Measurements from ENCODE around the gene STAMBP. TPM values are rescaled to one million over a fixed set of nuclear protein-coding genes. Genes with fewer than 3 reads are reported as not detected.

The STAMBP gene
- total and polyA plus RNA-seq, 7 donors = 40.7 to 101 (median 62.1) TPM

GRCh38 chr2:73825408-73825807 lies 3.4 kb upstream of the STAMBP start:
- intact Hi-C loops (cut with DNase I) = loop anchor here (10.0 kb wide), 5 partner anchors 99 to 509 kb away; partner anchors contain the start of genes BOLA3 (in 1 of the 2), DGUOK (in 1 of the 2) and TET3 (in 1 of the 2)
- Histone ChIP-seq H3K27ac (no peak overlapping the region), H3K9me3 (no peaks in the 10 kb centered on the region), H3K4me3 (no peak overlapping the region), H3K27me3 (ENCODE audit: insufficient read depth in 3 of 3, low read length in 2 of 3) (no peaks in the 10 kb centered on the region), H3K4me1 (peaks cover 14% of the 10 kb centered on the region), H3K36me3 (ENCODE audit: insufficient read depth in 1 of 2, low read depth in 1 of 2) (no peaks in the 10 kb centered on the region)
- TF ChIP-seq CTCF (IDR thresholded peaks at IDR 0.05) = no peak
- 50 to 64% (median 60%) methylated on average over 4 of the region's 4 CpGs for WGBS, 3 donors
- ATAC-seq = no peak
- no peak for DNase-seq

- Histone ChIP-seq H3K4me3 (no peak overlapping the region), H3K4me1 (peaks cover 28% of the 10 kb centered on the region), H3K36me3 (ENCODE audit: insufficient read depth in 1 of 2, low read depth in 1 of 2) (peaks cover 0 to 8% of the 10 kb centered on the region in 2 donors), H3K27ac (no peak overlapping the region), H3K9me3 (no peaks in the 10 kb centered on the region), H3K27me3 (ENCODE audit: insufficient read depth in 3 of 3, low read length in 2 of 3) (no peaks in the 10 kb centered on the region)
- TF ChIP-seq CTCF (IDR thresholded peaks at IDR 0.05) = no peak
- ATAC-seq (no peak), DNase-seq (no peak)
- intact Hi-C loops (cut with DNase I) = loop anchor here (10.0 kb wide), 5 partner anchors 98 to 508 kb away; partner anchors contain the start of genes BOLA3 (in 1 of the 2), DGUOK (in 1 of the 2) and TET3 (in 1 of the 2)
- 46 to 58% (median 50%) methylated on average over 2 of the region's 2 CpGs for WGBS, 3 donors
Observed at GRCh38 chr2:73827018-73827417, 1.7 kb upstream of the STAMBP start.

- H3K9me3 ChIP-seq = no peaks in the 10 kb centered on the region
- H3K27ac ChIP-seq = peak overlapping the region; percentile 99
- ATAC-seq = no peak
- peak overlapping the region; percentile 92 for H3K4me3 ChIP-seq
- H3K4me1 ChIP-seq = peaks cover 36% of the 10 kb centered on the region
- no peak for DNase-seq
- 73 to 83% (median 79%) methylated on average over 9 of the region's 9 CpGs for WGBS, 3 donors
- H3K36me3 ChIP-seq (ENCODE audit: insufficient read depth in 1 of 2, low read depth in 1 of 2) = peaks cover 0 to 16% of the 10 kb centered on the region in 2 donors
- intact Hi-C loops (cut with DNase I) = loop anchor here (10.0 kb wide), 5 partner anchors 97 to 507 kb away; partner anchors contain the start of genes BOLA3 (in 1 of the 2), DGUOK (in 1 of the 2) and TET3 (in 1 of the 2)
- H3K27me3 ChIP-seq (ENCODE audit: insufficient read depth in 3 of 3, low read length in 2 of 3) = no peaks in the 10 kb centered on the region
- TF ChIP-seq CTCF (IDR thresholded peaks at IDR 0.05) = no peak
Observed at GRCh38 chr2:73827660-73828388, 937 bp upstream of the STAMBP start.

GRCh38 chr2:73828389-73828817 lies 358 bp upstream of the STAMBP start:
- H3K27ac ChIP-seq = peak overlapping the region; percentile 99
- no peak for ATAC-seq
- H3K27me3 ChIP-seq (ENCODE audit: insufficient read depth in 3 of 3, low read length in 2 of 3) = no peaks in the 10 kb centered on the region
- WGBS, 3 donors = 59 to 63% (median 62%) methylated on average over 4 of the region's 4 CpGs
- TF ChIP-seq CTCF (IDR thresholded peaks at IDR 0.05) = no peak
- peak overlapping the region; percentile 92 for H3K4me3 ChIP-seq
- H3K36me3 ChIP-seq (ENCODE audit: insufficient read depth in 1 of 2, low read depth in 1 of 2) = peaks cover 0 to 16% of the 10 kb centered on the region in 2 donors
- DNase-seq = no peak
- intact Hi-C loops (cut with DNase I) = loop anchor here (10.0 kb wide), 5 partner anchors 96 to 506 kb away; partner anchors contain the start of genes BOLA3 (in 1 of the 2), DGUOK (in 1 of the 2) and TET3 (in 1 of the 2)
- H3K4me1 ChIP-seq = peaks cover 41% of the 10 kb centered on the region
- H3K9me3 ChIP-seq = no peaks in the 10 kb centered on the region

Measured in psoas muscle (tissue), 8 donors.